A172 (cell line): ENCODE measurements around the gene EPB41L4A. TPM values are rescaled to one million over a fixed set of nuclear protein-coding genes. Genes with fewer than 3 reads are reported as not detected.

Source experiments
- DNase-seq: peaks from one replicate; pipeline ENCODE4 v3.0.0-alpha.2; 2015; ENCODE audit warnings: low spot score
- total RNA-seq: library from RNA; depleted of rRNA; stranded (reverse); fragments of >200 nt; shearing (Covaris generic); gene quantifications from 2 replicates; pipeline ENCODE4 v1.2.3, GENCODE V29; 2014

Gene EPB41L4A
- total RNA-seq, 1 experiment from 2014 or later: 2.2 TPM

DNA sequence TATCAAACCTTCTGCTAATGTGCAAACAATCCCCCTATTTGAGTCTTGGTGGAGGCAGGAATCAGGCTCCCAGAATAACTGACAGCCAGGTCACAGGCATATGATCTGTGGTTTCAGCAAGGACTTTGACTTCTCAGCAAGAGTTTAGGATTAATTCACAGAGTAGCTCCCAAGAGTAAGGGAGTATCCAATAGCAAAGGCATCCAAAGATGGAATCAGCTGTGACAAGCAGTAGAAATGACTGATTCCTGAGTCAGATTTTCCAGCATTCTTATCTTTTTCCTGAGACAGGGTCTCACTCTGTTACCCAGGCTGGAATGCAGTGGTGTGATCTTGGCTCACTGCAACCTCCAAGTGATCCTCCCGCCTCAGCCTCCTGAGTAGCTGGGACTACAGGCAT lies 108.3 kb downstream of the EPB41L4A start:
- no peak for DNase-seq

DNA sequence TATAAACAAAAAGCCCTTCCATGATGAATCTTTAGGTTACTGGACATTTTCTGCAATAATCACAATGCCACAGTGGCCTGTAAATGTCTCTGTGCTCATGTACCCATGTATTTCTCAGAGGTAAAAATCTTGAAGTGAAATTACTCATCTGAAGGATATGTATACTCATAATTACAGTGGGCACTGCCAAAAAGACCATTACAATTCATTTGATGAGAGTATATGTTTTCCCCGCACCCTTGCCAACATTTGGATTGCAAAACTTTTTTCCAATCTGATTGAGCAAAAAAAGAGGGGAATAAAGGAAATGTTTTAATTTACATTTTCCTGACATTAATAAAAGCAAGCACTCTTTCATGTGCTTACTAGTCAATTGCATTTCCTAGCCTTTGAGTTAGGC lies 110.5 kb downstream of the EPB41L4A start:
- DNase-seq: no peak

DNA sequence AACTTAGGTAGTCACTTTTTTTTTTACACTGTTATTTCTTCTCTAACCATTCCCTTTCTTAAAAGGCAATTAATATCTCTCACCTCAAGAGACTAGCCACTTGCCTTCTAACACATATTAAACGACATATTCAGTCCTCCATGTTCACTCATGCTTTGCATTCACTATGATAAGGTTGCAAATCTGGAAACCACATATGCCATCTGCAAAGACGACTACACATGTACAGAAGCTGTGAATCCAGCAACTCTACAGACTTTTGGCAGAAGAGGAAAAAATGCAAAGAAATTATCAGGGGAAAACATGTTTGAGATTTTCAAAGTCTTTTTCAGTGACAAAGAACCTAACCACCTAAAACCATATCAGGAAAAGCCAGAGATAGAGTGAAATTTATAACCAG lies 112.1 kb downstream of the EPB41L4A start:
- no peak for DNase-seq

DNA sequence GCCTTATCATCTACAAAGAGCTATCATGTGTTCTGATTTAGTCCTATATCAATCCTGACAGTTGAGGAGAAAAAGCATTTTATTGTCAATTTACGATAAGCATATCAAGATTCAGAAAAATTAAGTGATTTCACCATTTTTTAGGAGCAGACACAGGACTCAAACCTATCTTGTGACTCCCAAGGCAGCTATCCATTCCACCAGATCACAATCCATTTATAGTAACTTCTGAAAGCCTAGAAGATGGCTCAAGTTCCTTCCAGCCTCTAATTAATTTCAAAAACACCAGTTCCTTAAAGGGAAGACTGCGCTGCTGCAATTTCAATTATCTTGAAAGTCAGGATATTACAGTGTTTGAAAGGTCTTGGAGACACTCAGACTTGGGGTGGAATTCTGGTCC lies 114.3 kb downstream of the EPB41L4A start:
- DNase-seq: no peak

DNA sequence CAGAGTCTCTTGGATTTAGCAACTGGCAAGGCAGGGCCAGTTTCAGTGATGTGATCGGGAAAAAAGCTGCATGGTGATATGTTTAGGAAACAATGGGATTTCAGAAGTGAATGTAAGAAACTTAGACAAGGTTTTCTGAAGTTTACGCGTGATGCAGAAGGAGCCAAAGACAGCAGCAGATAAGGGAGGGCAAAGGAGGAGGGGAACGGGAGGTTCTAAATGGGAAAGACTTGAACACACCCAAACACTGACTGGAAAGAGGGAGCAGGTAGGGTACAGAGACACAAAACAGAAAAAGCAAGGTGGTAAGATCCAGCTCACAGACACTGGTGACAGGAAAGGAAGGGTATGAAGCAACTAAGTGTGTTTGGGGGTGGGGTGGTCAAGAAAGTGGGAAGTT lies 115.4 kb downstream of the EPB41L4A start:
- no peak for DNase-seq

DNA sequence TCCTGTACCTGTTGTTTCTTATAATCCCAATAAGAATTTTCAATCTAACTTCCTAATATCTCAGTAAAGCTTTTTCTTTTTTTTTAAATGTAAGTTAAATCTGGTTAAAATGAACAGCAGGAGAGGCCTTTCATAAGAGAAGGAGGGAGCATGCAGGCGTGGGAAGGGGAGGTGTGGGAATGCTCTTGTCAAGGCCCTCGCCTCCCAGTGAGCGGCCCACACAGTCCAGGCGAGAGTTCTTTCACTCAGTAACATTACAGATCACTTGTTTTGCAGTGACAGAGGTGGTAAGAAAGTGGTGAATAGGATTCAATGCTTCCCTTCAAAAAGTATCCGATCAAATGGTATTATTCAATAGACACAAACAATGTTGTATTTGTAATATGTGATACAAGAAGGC lies 125.0 kb downstream of the EPB41L4A start:
- no peak for DNase-seq

DNA sequence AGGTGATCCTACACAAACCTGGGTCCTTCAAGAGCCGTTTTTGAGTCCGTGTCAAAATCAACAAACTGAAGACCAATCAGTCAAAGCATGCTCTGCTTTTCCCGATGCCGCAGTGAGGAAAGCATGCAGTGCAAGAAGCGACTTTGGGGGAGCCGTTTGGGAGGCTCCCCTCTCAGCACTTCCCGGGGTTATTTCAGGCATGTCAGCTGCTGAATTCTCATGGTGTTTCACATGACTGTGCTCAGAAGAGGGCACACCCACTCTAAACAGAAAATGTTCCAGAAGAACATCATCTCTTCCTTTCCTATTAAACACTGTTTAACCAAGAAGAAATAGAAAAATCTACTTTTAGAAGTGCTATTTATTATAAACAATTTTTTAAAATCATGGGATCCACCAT lies 125.5 kb downstream of the EPB41L4A start:
- DNase-seq: no peak

DNA sequence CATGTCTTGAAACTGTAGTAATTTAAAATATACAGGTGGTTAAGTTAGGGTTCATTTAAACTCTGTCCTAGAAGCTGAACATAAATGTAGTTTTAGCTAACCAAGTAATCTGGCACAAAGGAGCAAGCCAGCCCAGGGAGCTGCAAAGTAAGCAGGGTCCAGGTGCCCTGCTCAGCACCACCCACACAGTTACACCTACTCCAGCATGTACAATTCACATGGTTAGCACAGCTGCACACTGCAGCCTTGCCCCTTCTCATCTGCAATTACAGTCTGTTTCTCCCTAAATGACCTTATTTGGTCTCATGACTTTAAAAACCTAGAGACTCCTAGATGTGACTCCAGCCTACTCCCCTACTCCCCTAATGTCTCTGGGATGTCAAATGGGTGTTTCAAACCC lies 128.4 kb downstream of the EPB41L4A start:
- no peak for DNase-seq

DNA sequence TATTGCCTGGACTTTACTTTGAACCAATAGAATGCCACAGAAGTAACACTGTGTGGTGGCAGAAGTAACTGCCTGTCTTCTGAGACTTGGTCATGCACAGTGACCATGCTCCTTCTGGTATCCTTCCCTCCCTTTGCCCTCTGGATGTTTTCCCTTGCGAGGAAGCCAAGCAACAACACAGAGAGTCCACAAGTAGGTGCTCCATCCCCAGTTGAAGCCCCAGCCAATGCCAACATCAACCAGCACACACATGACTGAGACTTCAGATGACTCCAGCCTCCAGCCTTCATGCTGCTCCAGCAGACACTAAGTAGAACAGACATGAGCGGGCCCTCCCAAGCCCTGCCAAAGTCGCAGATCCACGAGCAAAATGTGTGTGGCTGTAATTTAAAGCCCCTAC lies 129.6 kb downstream of the EPB41L4A start:
- no peak for DNase-seq

DNA sequence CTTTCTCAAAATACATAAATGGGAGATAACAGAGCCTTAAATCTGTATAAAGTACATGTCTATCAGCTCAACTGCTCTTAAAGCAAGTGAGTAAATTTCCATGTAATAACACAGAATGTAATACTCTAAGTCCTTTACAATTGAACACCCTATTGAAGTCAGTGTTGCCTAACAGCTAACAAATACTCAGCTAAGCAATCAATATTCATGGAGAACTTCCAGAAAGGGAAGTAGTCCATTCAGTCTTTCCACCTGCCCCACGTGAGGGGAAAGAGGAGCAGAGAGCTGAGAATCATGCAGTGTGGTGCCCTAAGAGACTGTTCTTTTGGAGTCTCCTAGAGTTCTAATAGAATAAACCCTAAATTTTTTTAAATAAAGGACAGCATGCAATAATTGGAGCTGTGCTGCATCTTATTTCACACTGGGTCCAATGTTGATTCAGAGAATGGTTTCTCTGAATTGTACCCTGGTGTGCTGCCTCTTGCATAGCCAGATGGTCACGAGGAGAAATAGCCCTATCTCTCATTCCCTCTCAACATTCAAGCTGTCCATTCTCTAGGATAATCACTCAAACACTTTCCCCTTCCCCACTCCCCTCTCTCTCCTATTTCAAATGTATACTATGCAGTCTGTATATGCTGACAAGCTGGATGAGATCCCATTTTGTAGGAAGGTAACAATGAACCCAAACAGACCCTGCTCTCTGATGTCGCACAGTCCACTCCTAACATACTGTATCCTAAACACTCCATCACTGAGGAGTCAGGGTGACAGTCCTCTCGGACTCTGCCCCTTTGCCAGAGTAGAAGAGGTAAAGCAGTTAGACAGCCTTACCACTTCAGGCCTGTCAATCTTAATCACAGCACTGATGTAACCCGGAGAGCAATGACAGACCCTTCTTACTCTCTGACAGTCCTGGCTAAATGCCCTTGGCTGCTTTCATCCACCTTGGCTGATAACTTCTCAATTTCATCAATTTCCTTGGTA lies 134.8 kb downstream of the EPB41L4A start:
- DNase-seq: no peak

DNA sequence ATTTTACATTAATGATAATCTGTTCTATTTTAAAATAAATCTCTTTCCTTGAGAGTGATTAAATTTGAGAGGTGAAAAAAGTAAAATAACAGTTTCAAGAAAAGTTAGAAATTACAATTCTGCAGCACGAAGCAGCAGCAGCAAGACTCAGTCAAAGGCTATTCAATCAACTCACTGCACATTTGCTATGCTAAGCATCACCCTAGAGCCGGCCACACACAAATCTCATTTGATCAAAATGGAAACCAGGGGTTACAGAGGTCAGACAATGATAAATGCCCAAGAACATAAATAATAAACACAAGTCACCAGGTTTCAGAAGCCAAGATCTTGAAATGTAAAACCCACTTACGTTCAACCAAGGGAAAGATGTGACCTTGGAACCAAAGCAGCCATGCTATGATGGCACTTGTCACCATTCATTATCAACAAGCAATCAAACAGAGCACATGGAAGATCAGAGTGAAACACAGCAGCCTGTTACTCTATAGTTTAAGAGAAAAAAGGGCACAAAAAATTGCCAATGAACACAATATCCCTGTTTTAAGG lies 136.0 kb downstream of the EPB41L4A start:
- DNase-seq: no peak

DNA sequence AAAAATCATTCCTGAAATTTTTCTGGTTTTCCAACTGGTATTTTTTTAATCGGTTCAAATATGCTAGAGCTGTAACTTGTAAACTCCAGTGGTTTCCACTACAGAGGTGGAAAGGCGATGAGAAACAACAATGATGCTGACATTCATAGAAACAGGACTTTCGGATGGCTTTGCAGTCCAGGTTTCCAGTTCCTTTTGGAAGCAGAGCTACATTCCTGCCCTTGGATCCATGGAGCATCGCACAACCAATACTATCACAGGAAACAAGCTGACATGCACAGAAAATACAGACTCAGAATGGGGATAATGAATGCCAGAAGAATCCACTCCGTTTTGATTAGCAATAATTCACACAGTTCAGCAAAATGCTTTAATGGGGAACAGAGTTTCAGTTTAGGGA lies 140.0 kb downstream of the EPB41L4A start:
- DNase-seq: no peak

DNA sequence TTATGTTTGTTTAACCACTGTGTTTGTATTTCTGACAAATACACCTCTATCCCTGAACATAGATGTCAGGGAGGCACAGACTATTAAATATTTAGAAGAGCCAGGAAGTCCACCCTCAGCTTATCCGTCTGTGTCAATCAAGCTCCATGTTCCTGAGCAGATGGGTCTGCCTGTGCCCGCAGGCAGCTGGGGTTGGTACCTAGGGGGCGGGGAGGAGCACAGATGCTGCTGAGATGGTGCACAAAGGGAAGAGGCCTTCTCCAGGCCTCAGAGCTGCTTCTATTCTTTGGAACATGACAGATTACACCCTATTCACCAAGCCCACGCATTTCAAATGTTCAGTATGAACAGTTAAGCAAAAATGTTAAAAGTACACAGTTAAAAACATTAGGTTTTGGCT lies 142.1 kb downstream of the EPB41L4A start:
- no peak for DNase-seq

DNA sequence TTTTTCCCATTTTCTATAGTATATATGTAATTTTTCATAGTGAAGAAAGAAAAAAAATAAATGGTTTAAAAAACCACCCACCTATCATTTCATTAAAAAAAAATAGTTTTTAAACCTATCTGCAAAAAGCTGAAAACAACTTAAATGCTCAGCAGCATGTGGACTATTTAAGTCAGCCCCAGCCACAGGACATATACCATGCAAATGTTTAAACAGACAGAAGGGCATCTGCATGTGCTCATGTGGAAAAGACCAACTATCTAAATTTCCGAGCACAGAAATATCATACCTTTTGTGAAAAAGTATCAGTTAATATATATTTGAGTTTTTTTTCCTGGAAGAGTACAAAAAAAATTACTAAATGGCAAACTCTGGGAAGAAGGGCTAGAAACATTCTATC lies 143.4 kb downstream of the EPB41L4A start:
- DNase-seq: no peak

DNA sequence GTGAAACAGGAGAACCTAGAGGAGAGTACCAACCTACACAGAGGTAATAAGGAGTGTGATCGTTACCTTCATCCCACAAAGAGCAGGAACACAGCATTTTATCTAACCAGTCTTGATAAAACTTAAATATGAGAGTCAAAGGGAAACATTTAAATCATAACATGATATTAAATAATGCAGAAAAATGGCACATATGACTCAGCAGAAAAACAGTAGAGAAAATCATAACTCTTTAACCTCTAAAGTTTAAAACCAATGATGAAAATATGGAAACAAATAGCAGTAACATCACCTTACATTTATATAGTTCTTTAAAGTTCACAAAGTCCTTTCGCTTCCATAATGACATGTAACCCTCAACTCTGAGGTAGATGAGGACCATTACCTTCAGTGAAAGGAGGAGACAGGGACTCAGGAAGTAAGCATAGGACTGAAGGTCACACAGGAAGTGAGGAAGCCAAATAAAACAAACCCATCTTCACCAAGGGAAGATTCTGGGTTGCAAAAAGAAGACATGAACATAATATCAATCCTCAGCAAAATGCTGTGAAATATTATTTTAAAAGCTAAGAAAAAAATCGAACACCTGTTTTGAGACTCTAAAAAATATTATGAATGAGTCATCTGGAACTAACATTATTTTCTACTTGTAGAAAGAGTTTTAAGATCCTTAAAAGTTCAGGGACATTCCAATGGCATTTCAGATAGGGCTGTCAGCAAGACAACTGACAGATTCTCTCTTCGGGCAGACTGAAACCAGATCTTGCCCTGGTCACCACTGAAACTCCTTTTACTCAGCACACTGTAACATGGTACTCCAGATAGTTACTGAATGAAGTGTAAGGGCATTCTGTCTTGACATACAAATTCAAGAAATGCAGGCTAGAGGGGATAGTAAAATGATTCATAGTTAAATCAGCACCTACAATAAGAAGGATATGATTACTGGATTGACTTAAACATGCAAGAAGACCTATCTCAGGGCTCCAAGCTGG lies 148.5 kb downstream of the EPB41L4A start:
- no peak for DNase-seq

DNA sequence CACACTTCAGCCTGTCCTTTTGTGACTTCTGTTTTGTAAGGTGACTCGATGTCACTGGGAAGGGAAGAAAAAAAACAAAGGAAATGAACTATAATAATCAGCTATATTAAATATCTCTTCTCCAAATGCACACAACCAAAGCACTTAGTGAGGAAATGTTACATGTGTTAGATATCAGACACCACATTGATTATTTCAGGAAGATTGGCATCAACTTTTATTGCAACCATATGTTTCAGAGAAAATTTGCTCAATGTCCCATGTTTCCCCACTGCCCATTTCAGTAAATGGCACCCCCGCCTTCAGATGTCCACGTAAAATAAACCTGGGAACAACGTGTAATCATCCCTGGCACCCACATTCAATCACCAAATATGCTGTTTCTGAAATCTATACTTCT lies 151.8 kb downstream of the EPB41L4A start:
- DNase-seq: no peak

DNA sequence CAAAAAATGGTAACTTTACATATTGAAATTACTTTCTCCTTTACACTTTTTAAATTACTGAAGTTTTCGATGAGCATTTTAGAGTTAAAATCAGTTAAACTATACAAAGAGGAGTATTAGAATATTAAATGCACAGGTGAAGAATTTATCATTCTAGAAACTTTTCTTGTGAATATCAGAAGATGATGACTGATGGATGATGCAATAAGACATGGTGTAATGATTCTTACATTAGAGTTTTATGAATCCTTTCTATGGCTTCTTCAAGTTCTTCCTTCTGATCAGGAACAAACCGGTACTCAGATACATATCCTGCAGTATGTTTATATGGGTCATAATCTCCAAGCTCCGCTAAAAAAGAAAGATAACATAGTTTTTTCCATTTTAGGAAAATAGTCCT lies 154.4 kb downstream of the EPB41L4A start:
- DNase-seq: no peak

DNA sequence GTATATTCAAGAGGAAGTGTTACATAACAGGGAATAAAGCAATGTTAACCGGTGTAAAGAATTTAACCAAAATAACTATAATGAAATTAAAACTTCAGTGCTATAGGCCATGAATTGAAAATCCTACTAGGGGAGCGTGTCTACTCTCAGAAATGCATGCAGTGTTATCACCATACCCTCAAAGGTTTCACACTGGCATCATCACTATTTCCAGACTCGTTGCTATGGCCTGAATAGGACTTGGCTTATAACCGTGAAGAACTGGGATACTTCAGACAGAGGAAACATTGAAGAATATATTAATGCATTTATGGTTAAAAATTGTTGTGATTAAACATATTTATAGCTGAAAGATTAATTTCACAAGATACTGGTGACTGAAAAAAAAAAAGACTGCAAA lies 154.9 kb downstream of the EPB41L4A start:
- DNase-seq: no peak

DNA sequence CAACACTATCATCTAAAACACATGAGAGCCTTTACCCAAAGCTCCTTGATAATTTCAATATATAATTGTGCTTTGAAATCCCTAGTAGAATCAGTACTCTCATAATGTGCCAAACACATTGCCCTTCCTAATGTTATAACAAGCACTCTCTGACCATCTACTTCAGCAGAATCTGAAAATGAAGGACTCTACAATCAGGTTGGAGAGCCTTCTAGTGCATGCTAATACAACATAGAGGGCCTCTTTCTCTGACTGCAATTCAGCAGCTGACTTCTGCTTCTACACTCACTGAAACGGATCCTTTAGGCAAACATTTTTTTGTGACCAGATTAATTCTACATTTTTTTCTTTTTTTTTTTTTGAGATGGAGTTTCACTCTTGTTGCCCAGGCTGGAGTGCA lies 155.6 kb downstream of the EPB41L4A start:
- DNase-seq: no peak

DNA sequence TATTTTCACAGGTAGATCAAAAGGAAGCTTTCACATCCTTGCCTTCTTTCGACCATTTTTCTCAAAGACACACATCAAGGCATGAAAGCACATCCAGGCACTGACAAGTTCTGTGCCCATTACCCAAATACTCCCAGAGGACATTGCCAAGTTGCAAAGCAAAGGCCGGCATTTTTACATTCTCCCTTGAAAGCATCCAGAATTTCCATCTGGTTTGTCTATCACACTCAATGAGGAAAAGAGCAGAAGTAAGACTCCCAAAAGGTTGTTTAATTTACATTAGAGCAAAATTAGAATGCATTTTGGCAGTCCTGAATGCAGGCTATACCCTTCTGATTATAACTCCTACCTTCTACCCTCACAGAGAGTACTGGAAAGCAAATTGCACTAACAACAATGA lies 160.5 kb downstream of the EPB41L4A start:
- DNase-seq: no peak

DNA sequence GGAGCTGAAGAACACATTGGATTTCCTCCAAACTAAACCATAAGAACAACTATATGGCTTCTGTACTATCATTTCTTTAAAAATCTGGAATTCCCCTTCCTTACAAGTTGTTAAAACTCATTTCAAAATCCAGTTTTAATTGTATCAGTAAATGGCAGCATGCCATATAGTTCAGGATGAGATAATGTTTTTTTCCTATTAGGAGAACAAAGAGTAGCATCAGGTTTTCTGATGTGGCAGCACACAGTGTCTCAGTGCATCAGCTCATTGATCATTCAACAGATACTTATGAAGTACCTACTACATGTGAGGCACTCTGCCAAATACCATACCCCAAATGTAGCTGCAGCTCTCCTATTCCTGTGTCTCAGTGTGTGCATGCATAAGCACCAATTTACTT lies 161.1 kb downstream of the EPB41L4A start:
- no peak for DNase-seq

DNA sequence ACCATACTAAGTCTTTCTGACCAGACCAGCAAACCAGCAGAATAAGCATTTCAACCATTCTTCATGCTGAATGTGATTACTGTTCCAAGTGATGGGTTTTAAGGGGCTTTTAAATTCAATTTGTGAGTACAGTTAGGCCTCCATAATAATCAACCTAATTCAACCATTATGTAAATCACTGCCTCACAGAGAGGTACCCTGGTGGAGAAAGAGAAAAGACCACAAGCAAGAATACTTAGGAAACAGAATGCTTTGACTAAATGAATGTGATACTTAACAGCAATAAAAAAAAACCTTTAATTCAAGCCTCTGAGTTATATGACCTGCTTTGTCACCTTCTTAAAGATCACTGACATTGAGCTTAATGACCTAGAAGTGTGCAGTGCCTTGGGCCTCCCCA lies 162.1 kb downstream of the EPB41L4A start:
- DNase-seq: no peak
